Activated T-cell treated with anti-CD3 and anti-CD28 coated beads, Interleukin-2, amount 50 U/mL, for 72 hours (primary cell): ENCODE measurements around the gene NOL11. TPM values are rescaled to one million over a fixed set of nuclear protein-coding genes. Genes with fewer than 3 reads are reported as not detected.
A peak's percentile ranks its signal among the peaks of the same experiment; 100 is the strongest.

Experiments used
- ATAC-seq, 2 donors: fragments of 150-1000 bp; cut with Tn5 transposase; replicated peaks in 1 of 2; 2 replicates each; pipeline ENCODE4 v1.10.0; 2021; ENCODE audit warnings: moderate library complexity in 2 of 2, mild to moderate bottlenecking in 1 of 2
- DNase-seq, 2 donors: peaks; one replicate each; pipeline ENCODE4 v3.0.0; 2021 to 2022; ENCODE audit warnings: mixed read lengths in 1 of 2
- H3K27ac Mint-ChIP-seq: one replicate; pipeline ENCODE4 v1.8.0; 2022; ENCODE audit warnings: mild to moderate bottlenecking, moderate library complexity, mixed read lengths
- H3K27me3 Mint-ChIP-seq: one replicate; pipeline ENCODE4 v1.8.0; 2022; ENCODE audit warnings: low read depth, mixed read lengths
- H3K36me3 Mint-ChIP-seq, 2 donors: one replicate each; pipeline ENCODE4 v1.8.0; 2022; ENCODE audit warnings: mixed read lengths in 2 of 2, mild to moderate bottlenecking in 1 of 2; ENCODE audit not compliant: insufficient read depth in 2 of 2
- H3K4me1 Mint-ChIP-seq: one replicate; pipeline ENCODE4 v1.8.0; 2022; ENCODE audit warnings: low read depth, mixed read lengths
- H3K4me3 Mint-ChIP-seq, 2 donors: one replicate each; pipeline ENCODE4 v1.8.0; 2022; ENCODE audit warnings: mild to moderate bottlenecking in 2 of 2, mixed read lengths in 2 of 2, moderate library complexity in 2 of 2
- H3K9me3 Mint-ChIP-seq, 2 donors: one replicate each; pipeline ENCODE4 v1.8.0; 2022; ENCODE audit warnings: mixed read lengths in 2 of 2
- total RNA-seq, 2 donors: library from RNA; stranded (reverse); gene quantifications; one replicate each; pipeline ENCODE4 v1.2.3, GENCODE V29; 2022

The NOL11 gene
- total RNA-seq, 2 donors from 2014 or later, result 47.7 to 63.6 TPM

- ATAC-seq (peak; percentile 64 to 77), DNase-seq (peak; percentile 35 to 56)
- Mint-ChIP-seq H3K36me3 (no peaks in the 10 kb centered on the region), H3K4me1 (no peaks in the 10 kb centered on the region), H3K9me3 (no peaks in the 10 kb centered on the region), H3K27ac (no peak overlapping the region), H3K27me3 (no peaks in the 10 kb centered on the region), H3K4me3 (no peak overlapping the region)
Measured at GRCh38 chr17:67779098-67779672, 61.4 kb downstream of the NOL11 start.

GRCh38 chr17:67784364-67785121, 66.8 kb downstream of the NOL11 start:
- ATAC-seq, result no peak
- no peak overlapping the region for H3K27ac Mint-ChIP-seq
- no peaks in the 10 kb centered on the region for H3K4me1 Mint-ChIP-seq
- no peak for DNase-seq
- H3K9me3 Mint-ChIP-seq, result no peaks in the 10 kb centered on the region
- no peaks in the 10 kb centered on the region for H3K36me3 Mint-ChIP-seq
- H3K27me3 Mint-ChIP-seq, result no peaks in the 10 kb centered on the region
- no peak overlapping the region for H3K4me3 Mint-ChIP-seq

GRCh38 chr17:67785122-67785477, 67.4 kb downstream of the NOL11 start:
- Mint-ChIP-seq H3K36me3 (no peaks in the 10 kb centered on the region), H3K27ac (no peak overlapping the region), H3K4me3 (no peak overlapping the region), H3K27me3 (no peaks in the 10 kb centered on the region), H3K4me1 (no peaks in the 10 kb centered on the region), H3K9me3 (no peaks in the 10 kb centered on the region)
- no peak for DNase-seq
- ATAC-seq, result no peak

GRCh38 chr17:67785504-67785903, 67.8 kb downstream of the NOL11 start:
- Mint-ChIP-seq H3K9me3 (no peaks in the 10 kb centered on the region), H3K36me3 (no peaks in the 10 kb centered on the region), H3K4me1 (no peaks in the 10 kb centered on the region), H3K27ac (no peak overlapping the region), H3K4me3 (no peak overlapping the region), H3K27me3 (no peaks in the 10 kb centered on the region)
- ATAC-seq, result no peak
- DNase-seq, result no peak

Other genes starting within 250 kb of the NOL11 start
- gene BPTF, start 107.6 kb downstream of the NOL11 start, total RNA-seq, result 10 to 100 TPM; 86.9 to 95.1 TPM